NCI-H1436 (cell line): ENCODE measurements around the gene TMA16.
A peak's percentile ranks its signal among the peaks of the same experiment; 100 is the strongest.
"Not testable (repeated sequence)": the region's sequence is repeated elsewhere in the genome, so short reads cannot be mapped to it uniquely, and the experiment has no call there.

Experiments used
- DNase-seq: peaks from one replicate; lab custom pipeline; 2025; lab: John Stamatoyannopoulos, UW

TMA16 gene

DNA sequence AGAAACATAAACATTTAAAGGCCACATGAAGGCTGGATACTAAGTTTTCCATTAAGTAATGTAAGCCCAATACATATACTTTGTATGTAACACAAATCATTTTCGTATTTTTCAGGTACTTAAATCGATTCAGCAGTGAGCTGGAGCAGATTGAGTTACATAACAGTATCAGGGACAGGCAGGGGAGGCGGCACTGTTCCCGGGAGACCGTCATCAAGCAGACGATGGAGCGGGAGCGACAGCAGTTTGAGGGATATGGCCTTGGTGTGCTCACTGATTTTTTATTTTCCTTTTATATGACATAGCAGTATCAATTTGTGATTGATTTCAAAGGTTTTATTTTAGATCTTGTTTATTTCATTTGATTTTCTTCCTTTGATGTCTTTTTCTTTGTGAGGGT lies 20.7 kb downstream of the TMA16 start:
- no peak for DNase-seq

DNA sequence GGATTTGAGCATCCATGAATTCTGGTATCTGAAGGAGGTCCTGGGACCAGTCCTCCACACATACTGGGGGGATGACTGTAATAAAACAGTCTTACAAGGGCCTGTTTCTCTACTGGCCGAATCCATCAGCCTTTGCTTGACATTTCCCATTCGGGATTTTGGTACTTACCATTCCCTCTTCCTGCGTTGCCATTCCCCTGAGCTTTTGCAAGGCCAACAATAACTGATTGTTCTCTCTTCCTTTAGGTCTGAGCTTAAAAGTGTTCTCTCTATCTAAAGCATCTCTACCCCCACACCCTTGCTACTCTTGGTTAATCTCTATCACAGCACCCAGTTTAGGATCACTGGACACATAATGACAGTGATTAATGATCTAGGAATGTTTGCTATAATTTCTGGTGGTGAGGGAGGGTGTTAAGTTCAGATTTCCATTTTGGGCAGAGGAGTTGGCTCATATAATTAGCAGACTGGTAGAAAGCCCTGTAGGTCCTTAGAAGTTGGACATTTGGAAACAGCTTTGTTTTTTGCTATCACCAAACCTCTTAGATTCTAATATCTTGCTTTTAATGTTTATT lies 29.4 kb downstream of the TMA16 start:
- no peak for DNase-seq

DNA sequence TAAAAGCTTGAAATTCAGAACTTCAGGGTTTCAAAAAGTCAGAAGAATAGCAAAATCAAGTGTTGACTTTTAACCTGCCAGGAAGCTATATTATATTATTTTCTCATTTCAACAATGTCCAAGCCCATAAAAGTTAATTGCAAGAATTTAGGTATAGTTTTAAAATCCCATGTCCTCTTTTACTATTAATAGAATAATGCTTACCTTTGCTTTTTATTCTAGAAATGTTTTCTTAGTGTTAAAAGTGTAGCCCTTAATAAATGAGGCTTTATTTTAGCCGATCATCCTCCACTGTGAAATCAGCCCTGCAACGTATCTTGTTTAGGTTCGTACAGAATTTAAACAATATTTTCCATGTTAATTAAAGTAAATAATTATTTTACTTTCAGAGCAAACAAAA lies 31.5 kb downstream of the TMA16 start:
- no peak for DNase-seq

DNA sequence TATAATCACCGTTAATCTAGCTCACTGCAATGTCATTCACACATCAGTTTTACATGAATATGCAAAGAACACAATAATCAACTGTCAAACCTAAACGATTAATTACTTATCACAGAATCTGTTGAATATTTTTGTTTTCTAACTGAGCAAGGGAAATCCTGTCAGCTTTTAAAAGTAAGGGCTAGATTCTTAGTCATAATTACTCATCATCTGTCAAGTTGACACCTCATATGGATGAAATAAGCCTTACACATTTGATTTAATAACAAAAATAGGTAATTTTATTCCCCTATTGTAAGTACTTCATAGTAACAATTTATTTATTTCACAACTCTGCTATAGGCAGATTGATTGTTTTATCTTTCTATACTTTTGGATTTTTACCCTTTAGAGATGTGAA lies 32.7 kb downstream of the TMA16 start:
- no peak for DNase-seq

DNA sequence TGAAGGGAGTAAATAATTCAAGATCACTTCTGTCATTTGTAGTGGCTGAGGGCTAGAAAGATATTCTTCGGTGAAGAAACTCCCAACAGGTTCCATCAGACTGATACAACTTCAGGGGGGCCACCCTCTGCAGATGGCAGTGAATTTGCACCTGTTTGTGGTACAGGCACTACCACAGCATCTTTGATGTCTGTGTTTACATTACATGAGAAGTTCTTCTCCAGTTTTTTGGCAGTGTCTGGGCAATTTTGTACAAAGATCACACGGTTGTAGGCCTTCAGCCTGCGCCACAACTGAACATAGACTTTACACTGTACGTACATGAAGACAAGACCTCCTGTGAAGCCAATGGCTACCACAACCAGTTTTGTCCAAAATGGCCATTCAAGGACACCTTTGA lies 34.2 kb downstream of the TMA16 start:
- DNase-seq, result no peak

DNA sequence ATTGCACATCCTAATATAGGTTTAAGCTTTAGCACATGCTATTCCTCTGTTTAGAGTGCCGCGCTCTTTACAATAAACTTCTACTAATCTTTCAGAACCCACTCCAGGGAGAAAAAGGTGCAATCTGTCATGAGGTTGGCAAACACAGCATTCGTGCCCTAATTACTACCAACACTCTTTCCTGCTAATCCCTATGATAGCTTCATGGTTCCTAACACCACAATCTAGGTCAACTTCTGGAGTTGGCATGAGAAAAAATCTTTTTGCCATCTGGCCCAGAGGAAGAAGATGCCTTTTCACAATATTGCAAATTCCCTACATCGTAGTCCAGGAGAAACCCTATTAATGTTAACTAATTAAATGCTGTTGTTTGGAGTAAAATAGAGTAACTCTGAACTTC lies 39.6 kb downstream of the TMA16 start:
- DNase-seq, result no peak

DNA sequence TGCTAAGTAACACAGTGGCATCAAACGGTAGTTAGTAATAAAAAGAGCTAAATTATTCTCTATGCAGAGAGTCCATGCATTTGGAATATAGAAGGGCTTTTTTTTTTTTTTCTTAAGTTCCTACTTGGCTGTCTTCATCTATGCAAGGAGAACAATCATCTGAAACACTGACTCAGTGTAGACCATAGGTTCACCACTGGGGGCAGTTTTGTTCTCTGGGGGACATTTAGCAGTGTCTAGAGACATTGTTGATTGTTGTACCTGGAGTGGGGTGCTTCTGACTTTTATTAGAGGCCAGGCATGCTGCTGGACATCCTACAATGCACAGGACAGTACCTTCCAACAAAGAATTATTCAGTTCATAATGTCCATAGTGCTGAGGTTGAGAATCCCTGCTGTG lies 41.2 kb downstream of the TMA16 start:
- no peak for DNase-seq

DNA sequence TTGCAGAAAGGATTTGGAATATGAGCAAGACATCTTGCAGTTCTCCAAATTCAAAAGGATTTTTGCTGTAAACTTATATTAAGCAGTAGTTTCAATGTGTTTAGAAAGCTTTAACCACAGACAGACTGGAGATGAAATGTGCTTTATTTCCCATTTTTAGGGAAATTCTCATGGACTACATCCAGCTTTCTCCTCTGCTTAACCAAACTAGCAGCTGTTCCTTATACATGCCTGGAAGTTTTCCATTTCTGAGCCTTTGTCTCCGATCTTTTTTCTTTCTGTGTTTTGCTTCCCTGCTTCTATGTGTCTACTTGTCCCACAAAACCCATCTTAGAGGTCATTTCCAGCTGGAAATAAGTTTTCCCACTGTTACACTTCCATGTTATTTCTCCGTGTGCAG lies 41.6 kb downstream of the TMA16 start:
- DNase-seq, result no peak

DNA sequence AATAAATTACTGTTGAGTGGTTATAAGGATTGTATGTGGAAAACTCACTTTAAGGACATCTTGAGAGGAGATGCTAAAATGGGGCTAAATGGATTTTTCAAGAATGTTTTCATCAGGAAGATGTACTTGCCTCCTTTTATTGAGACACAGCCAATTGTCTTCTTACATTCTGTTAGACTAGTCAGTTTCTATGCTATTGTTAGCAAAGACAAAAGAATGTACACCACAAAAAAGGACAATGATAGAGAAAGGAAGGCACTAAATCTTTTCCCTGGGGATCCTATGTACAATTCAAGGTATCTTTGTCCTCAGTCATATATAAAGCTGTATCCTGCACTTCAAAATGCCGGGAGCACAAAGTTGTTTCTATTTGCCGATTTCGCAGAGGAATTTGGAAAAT lies 42.6 kb downstream of the TMA16 start:
- DNase-seq, result no peak

DNA sequence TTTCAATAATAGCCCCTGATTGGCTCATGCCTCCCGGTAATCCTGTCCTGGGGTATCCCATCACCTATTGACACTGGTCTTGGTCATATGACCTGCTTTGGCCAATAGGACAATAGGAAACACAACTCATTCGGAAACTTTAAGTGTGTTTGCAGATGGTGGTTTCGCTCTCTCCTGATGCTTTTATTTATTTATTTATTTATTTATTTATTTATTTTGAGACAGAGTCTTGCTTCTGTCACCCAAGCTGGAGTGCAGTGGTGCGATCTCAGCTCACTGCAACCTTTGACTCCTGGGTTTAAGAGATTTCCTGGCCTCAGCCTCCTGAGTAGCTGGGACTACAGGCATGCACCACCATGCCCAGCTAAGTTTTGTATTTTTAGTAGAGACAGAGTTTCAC lies 44.3 kb downstream of the TMA16 start:
- DNase-seq, result not testable (repeated sequence)

DNA sequence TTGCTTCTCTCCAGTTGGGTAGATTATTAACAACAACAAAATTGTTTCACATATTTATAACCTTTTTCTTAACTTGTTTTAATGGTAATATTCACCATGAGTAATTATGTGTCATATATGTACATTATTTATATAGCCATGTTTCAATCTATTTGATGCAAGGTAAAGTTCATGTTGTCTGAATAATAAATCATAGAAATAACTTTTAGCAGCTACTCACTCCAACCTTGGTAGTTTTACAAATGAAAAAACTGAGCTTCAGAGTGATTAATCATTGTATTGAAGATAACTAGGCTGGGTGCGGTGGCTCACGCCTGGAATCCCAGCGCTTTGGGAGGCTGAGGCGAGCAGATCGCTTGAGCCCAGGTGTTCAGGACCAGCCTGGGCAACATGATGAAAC lies 46.0 kb downstream of the TMA16 start:
- DNase-seq, result no peak

DNA sequence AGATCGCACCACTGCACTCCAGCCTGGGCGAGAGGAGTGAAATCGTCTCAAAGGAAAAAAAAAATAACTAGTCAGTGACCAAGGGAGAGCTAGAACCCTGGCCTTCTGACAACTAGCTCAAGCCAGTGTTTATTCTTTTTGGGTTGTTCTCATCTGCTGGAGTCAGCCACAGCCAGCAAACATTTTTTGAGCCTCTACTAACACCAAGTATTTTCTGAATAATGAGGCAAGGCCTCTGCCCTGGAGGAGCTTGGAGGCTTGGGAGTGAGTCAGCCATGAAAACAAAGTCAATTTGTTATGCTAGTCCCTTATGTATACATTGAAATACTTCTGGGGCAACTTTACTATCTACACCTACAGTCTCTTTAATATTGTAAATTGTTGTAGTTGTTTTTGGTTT lies 46.5 kb downstream of the TMA16 start:
- no peak for DNase-seq

DNA sequence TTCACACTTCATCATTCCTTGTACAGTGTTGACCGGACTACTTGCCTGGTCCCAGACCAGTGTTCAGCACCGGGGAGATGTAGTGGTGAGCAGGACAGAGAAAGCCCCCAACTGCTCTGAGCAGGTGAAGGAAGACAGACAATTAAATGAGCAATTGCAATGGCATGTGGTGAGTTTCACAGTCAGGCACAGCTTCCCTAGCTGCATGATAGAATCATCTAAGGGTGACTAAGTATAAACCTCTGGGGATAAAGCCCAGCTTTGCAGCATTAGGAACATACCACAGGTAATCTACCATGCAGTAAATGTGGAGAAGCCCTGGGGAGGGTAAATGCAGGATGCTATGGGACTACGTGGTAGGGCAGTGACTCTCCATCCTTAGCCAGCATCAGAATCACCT lies 47.8 kb downstream of the TMA16 start:
- DNase-seq, result no peak

DNA sequence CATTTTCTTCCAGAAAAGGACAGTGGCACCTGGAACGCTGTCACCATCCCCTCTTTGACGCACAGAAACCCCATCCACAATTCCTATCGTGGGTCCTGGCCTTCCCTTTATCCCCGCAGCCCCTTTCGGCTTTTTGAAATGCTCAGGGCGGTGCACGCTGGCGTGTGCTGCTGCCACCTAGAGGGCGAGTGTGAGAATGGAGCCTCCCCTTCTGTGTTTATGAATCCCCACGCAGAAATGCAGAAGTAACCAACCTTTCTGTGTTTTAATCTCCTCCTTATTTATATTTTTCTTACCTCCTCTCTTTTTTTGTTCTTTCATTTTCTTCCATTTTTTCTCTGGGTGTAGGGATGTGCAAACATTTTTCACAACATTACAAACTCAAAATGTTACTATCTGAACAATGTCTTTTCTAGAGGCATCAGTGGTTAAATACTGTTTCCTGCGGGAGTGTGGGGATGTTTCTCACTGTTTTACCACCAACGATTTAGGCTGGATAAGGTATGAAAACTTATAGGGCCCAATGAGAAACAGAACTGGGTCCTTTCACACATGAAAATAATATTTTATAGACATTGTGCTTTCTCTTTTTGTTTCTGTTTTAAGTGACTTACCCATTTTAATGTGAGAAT lies 50.0 kb downstream of the TMA16 start:
- DNase-seq, result peak; percentile 29

DNA sequence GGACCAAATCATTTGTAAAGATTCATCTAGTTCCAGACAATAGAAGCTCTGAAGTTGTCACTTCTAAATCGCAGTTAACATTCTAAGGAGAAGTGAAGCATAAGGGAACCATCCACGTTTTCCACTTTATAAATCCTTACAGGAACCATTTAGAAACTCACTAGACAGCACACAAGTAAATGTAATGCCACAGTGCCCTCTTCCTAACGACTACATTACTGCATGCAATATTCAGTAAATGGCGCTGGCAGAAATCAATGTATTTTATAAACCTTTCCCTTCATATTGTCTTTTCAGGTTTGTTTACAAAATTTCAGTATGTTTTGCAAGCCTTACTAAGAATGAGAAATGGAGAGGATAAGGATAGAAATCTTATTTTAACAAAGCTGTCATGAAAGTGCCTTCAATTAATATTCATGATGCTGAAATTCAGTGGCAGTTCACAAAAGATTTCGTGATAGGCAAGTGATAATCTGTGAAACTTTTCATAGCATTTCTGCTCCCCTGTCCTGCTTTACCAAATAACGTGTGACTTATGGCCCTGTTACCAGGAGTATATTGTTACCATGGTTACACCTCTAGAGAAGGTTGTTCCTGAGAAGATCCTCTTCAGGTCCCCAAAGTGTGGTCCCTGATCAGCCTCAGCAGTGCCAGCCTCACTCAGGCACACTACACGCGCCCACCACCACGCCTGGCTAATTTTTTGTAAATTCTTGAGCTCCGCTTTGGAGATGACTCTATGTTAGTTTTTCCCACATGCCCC lies 54.2 kb downstream of the TMA16 start:
- no peak for DNase-seq

DNA sequence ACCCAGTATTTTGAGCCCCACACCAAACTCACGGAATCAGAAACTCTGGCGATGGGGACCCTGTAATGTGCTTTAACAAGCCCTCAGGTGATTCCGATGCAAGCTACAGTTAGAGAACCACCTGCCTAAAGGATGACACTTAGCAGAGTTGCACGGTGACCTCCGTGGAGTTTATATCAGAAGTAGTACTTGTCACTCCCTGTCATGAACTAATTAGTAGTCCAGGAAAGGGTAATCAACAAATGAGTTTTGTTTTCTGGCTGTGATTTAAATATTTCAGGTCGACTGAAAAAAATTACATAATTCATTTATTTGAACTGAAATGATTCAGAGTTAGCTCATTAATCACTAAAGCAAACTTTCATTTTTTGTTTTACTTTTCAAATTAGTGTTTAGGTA lies 56.4 kb downstream of the TMA16 start:
- DNase-seq, result no peak

DNA sequence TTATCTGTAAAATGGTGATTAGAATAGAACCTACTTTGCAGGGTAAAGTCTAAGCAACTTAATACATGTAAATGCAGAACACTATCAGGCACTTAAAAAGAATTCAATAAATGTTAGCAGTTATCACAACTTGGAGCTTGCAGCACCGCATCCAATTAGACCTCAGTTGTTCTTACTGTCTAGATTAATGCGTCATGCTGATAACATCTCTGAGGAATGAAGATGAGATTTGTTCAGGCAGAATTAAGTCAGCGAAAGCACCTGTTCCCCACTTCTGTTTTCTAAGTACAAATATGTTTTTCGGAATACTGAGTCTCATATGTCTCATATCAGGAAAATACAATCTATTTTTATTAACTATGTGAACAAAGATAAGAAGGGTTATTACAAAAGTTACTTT lies 58.7 kb downstream of the TMA16 start:
- DNase-seq, result no peak

DNA sequence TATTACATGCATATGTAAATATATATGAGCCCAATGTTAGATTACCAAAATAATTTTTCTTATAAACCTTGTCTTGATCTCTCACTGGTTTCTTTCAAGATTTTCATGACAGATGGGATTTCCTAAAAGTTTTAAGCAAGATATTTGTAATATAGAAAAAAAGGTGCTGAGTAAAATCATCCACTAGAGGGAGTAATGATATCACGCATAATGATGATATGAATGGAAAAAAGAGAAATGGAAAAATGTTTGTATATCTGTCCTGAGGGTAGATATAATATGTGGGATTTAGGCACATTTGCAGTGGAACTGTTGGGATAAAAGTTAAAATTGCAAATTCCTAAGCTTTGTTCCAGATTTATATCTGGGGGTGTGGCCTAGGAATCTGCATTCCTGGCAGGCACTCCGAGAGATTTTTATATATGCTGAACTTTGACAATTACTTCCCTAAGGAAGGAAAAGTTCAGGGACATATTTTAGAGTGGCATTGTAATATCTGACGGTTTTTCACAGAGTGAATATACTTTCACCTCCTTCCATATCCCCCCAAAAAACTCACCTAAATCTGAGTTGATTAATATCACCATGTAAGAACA lies 60.5 kb downstream of the TMA16 start:
- DNase-seq, result peak; percentile 25

DNA sequence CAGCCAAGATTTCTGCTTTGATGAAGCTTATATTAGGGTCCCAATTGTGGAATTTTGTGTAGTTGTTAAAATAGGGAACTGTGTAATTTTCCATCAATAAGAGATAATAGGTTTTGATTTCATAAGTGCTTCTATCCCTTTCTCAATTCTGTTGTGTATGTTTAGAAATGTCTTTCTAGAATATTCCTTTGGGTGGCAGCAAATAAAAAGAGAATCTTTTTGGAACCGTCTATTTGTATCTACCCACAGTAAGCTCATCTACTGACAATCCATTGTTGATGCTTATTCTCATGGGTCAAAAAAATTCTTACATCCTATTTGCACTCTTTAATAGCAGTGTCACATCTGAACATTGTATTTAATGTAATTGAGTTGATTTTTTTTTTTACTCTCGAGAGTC lies 61.7 kb downstream of the TMA16 start:
- DNase-seq, result no peak

DNA sequence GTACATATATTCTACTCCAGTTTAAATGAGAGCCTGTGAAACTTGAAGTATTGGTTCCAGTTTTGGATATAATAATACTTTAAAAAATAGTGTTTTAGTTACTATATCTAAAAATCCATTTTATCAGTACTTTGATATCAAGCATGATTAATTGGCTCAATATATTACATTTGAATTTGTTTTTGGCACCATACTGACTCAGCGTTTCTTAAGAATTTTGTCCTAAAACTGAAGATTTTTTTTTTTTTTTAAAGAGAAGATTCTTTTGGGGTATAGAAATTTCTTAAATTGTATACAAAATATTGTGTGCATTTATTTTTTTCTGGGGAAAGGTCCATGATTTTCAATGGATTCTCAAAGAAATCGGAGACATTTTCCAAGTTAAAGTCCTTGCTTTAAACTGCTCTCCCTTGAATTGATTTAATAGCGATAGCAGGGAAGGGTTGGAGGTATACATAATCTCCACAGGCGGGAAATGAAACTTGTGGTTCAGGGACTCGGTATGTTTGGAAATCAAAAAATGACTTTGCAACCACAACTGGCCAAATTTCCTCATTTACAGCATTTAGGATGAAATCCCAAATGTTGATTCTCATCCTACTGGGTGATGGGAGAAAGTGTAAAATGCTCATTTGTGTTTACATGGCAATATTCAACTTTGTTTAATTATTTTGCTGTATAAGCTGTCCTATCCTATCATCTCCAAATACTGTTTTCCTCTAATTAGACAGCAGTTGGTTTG lies 62.3 kb downstream of the TMA16 start:
- DNase-seq, result no peak

DNA sequence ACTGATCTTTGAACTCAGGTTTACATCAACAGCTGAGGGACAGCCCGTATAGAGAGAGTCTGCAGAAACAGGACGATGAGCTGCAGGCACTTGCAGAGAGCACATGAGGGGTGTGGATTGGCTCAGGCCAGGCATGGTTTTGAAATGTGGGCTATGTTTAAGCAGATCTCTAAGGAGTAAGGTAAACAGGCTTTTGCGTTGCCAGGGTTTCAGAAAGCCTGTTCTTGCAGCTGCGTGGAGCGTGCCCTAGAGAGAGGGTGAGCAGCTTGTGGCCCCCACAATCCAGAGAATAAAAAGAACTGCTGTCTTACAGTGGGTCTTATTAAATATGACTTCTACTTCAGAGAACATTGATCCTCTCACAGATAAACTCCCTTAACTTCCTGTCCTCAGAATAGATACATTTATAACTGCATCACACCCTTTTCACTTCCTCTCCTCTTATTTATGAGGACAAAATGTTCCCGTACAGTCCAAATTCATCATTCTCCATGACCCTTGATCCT lies 64.1 kb downstream of the TMA16 start:
- DNase-seq, result no peak

DNA sequence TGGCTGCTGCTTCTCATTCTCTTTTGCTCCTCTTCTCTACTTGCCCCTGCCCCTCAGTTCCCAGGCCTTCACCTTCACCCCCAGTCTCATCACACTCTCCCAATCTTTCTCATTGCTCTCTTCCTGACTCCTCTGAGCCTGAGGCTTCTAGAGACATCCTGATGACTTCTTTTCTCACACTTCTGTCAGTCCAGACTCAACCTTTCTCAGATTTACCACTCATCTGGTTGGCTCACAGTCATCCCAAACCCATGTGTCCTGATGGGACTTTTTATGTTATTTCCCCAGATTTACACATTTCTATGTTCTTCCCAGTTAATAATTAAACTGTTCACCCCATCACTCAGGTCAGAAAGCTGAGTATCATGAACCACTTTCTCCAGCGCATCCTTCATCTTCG lies 68.0 kb downstream of the TMA16 start:
- DNase-seq, result no peak
